ENCODE data around the gene C3orf33.

Gene C3orf33

GRCh38 chr3:155747946-155748290, 58.2 kb downstream of the C3orf33 start:
- Histone ChIP-seq H3K4me1 (ENCODE audit: control insufficient read depth in 1 of 2, insufficient read depth in 2 of 2, low read length in 2 of 2) (no peaks in the 10 kb centered on the region), H3K27me3 (ENCODE audit: low read depth, low read length) (no peaks in the 10 kb centered on the region), H3K27ac (ENCODE audit: low read length) (no peak overlapping the region), H3K9me3 (ENCODE audit: control insufficient read depth in 1 of 2, low read length in 2 of 2) (no peaks in the 10 kb centered on the region), H3K36me3 (ENCODE audit: control insufficient read depth in 1 of 2, insufficient read depth in 2 of 2, low read length in 2 of 2) (no peaks in the 10 kb centered on the region), H3K4me3 (ENCODE audit: low read depth in 1 of 2, low read length in 2 of 2) (no peak overlapping the region)

- Histone ChIP-seq H3K4me3 (ENCODE audit: low read depth in 1 of 2, low read length in 2 of 2) (no peak overlapping the region), H3K36me3 (ENCODE audit: control insufficient read depth in 1 of 2, insufficient read depth in 2 of 2, low read length in 2 of 2) (no peaks in the 10 kb centered on the region), H3K9me3 (ENCODE audit: control insufficient read depth in 1 of 2, low read length in 2 of 2) (no peaks in the 10 kb centered on the region), H3K4me1 (ENCODE audit: control insufficient read depth in 1 of 2, insufficient read depth in 2 of 2, low read length in 2 of 2) (no peaks in the 10 kb centered on the region), H3K27me3 (ENCODE audit: low read depth, low read length) (no peaks in the 10 kb centered on the region), H3K27ac (ENCODE audit: low read length) (no peak overlapping the region)
Measured at GRCh38 chr3:155747286-155747945, 58.7 kb downstream of the C3orf33 start.

- no peaks in the 10 kb centered on the region for H3K9me3 ChIP-seq (ENCODE audit: control insufficient read depth in 1 of 2, low read length in 2 of 2)
- no peak overlapping the region for H3K27ac ChIP-seq (ENCODE audit: low read length)
- no peaks in the 10 kb centered on the region for H3K36me3 ChIP-seq (ENCODE audit: control insufficient read depth in 1 of 2, insufficient read depth in 2 of 2, low read length in 2 of 2)
- H3K27me3 ChIP-seq (ENCODE audit: low read depth, low read length), result no peaks in the 10 kb centered on the region
- H3K4me1 ChIP-seq (ENCODE audit: control insufficient read depth in 1 of 2, insufficient read depth in 2 of 2, low read length in 2 of 2), result no peaks in the 10 kb centered on the region
- H3K4me3 ChIP-seq (ENCODE audit: low read depth in 1 of 2, low read length in 2 of 2), result no peak overlapping the region
Measured at GRCh38 chr3:155746703-155747102, 59.4 kb downstream of the C3orf33 start.

- no peaks in the 10 kb centered on the region for H3K27me3 ChIP-seq (ENCODE audit: low read depth, low read length)
- H3K27ac ChIP-seq (ENCODE audit: low read length), result no peak overlapping the region
- no peaks in the 10 kb centered on the region for H3K36me3 ChIP-seq (ENCODE audit: control insufficient read depth in 1 of 2, insufficient read depth in 2 of 2, low read length in 2 of 2)
- H3K4me1 ChIP-seq (ENCODE audit: control insufficient read depth in 1 of 2, insufficient read depth in 2 of 2, low read length in 2 of 2), result no peaks in the 10 kb centered on the region
- no peaks in the 10 kb centered on the region for H3K9me3 ChIP-seq (ENCODE audit: control insufficient read depth in 1 of 2, low read length in 2 of 2)
- H3K4me3 ChIP-seq (ENCODE audit: low read depth in 1 of 2, low read length in 2 of 2), result no peak overlapping the region
Measured at GRCh38 chr3:155745795-155746550, 60.1 kb downstream of the C3orf33 start.

GRCh38 chr3:155744626-155745324, 61.3 kb downstream of the C3orf33 start, which contains the start of gene PLCH1:
TSS of gene PLCH1 (minus strand) at chr3:155745071. CDS start at chr3:155704224, 40,847 bp downstream.
- Histone ChIP-seq H3K9me3 (ENCODE audit: control insufficient read depth in 1 of 2, low read length in 2 of 2) (no peaks in the 10 kb centered on the region), H3K36me3 (ENCODE audit: control insufficient read depth in 1 of 2, insufficient read depth in 2 of 2, low read length in 2 of 2) (no peaks in the 10 kb centered on the region), H3K4me1 (ENCODE audit: control insufficient read depth in 1 of 2, insufficient read depth in 2 of 2, low read length in 2 of 2) (no peaks in the 10 kb centered on the region), H3K27ac (ENCODE audit: low read length) (peak within 1 kb of the TSS; percentile 67), H3K4me3 (ENCODE audit: low read depth in 1 of 2, low read length in 2 of 2) (peak within 1 kb of the TSS; percentile 70 to 81), H3K27me3 (ENCODE audit: low read depth, low read length) (no peaks in the 10 kb centered on the region)

- Histone ChIP-seq H3K36me3 (ENCODE audit: control insufficient read depth in 1 of 2, insufficient read depth in 2 of 2, low read length in 2 of 2) (no peaks in the 10 kb centered on the region), H3K4me3 (ENCODE audit: low read depth in 1 of 2, low read length in 2 of 2) (peak overlapping the region; percentile 70 to 81), H3K9me3 (ENCODE audit: control insufficient read depth in 1 of 2, low read length in 2 of 2) (no peaks in the 10 kb centered on the region), H3K27ac (ENCODE audit: low read length) (peak overlapping the region; percentile 67), H3K4me1 (ENCODE audit: control insufficient read depth in 1 of 2, insufficient read depth in 2 of 2, low read length in 2 of 2) (no peaks in the 10 kb centered on the region), H3K27me3 (ENCODE audit: low read depth, low read length) (no peaks in the 10 kb centered on the region)
Measured at GRCh38 chr3:155744010-155744625, 62.0 kb downstream of the C3orf33 start.

GRCh38 chr3:155743606-155744005, 62.5 kb downstream of the C3orf33 start:
- Histone ChIP-seq H3K4me3 (ENCODE audit: low read depth in 1 of 2, low read length in 2 of 2) (peak overlapping the region; percentile 70 to 81), H3K27ac (ENCODE audit: low read length) (peak overlapping the region; percentile 67), H3K27me3 (ENCODE audit: low read depth, low read length) (no peaks in the 10 kb centered on the region), H3K9me3 (ENCODE audit: control insufficient read depth in 1 of 2, low read length in 2 of 2) (no peaks in the 10 kb centered on the region), H3K36me3 (ENCODE audit: control insufficient read depth in 1 of 2, insufficient read depth in 2 of 2, low read length in 2 of 2) (no peaks in the 10 kb centered on the region), H3K4me1 (ENCODE audit: control insufficient read depth in 1 of 2, insufficient read depth in 2 of 2, low read length in 2 of 2) (no peaks in the 10 kb centered on the region)

GRCh38 chr3:155742349-155742965, 63.6 kb downstream of the C3orf33 start:
- no peak overlapping the region for H3K27ac ChIP-seq (ENCODE audit: low read length)
- H3K9me3 ChIP-seq (ENCODE audit: control insufficient read depth in 1 of 2, low read length in 2 of 2), result no peaks in the 10 kb centered on the region
- H3K36me3 ChIP-seq (ENCODE audit: control insufficient read depth in 1 of 2, insufficient read depth in 2 of 2, low read length in 2 of 2), result no peaks in the 10 kb centered on the region
- H3K4me3 ChIP-seq (ENCODE audit: low read depth in 1 of 2, low read length in 2 of 2), result no peak overlapping the region
- no peaks in the 10 kb centered on the region for H3K4me1 ChIP-seq (ENCODE audit: control insufficient read depth in 1 of 2, insufficient read depth in 2 of 2, low read length in 2 of 2)
- no peaks in the 10 kb centered on the region for H3K27me3 ChIP-seq (ENCODE audit: low read depth, low read length)

GRCh38 chr3:155741603-155742002, 64.5 kb downstream of the C3orf33 start:
- H3K36me3 ChIP-seq (ENCODE audit: control insufficient read depth in 1 of 2, insufficient read depth in 2 of 2, low read length in 2 of 2), result no peaks in the 10 kb centered on the region
- H3K4me1 ChIP-seq (ENCODE audit: control insufficient read depth in 1 of 2, insufficient read depth in 2 of 2, low read length in 2 of 2), result no peaks in the 10 kb centered on the region
- no peaks in the 10 kb centered on the region for H3K27me3 ChIP-seq (ENCODE audit: low read depth, low read length)
- H3K27ac ChIP-seq (ENCODE audit: low read length), result no peak overlapping the region
- H3K9me3 ChIP-seq (ENCODE audit: control insufficient read depth in 1 of 2, low read length in 2 of 2), result no peaks in the 10 kb centered on the region
- H3K4me3 ChIP-seq (ENCODE audit: low read depth in 1 of 2, low read length in 2 of 2), result no peak overlapping the region

GRCh38 chr3:155741101-155741500, 65.0 kb downstream of the C3orf33 start:
- Histone ChIP-seq H3K27ac (ENCODE audit: low read length) (no peak overlapping the region), H3K36me3 (ENCODE audit: control insufficient read depth in 1 of 2, insufficient read depth in 2 of 2, low read length in 2 of 2) (no peaks in the 10 kb centered on the region), H3K4me3 (ENCODE audit: low read depth in 1 of 2, low read length in 2 of 2) (no peak overlapping the region), H3K27me3 (ENCODE audit: low read depth, low read length) (no peaks in the 10 kb centered on the region), H3K9me3 (ENCODE audit: control insufficient read depth in 1 of 2, low read length in 2 of 2) (no peaks in the 10 kb centered on the region), H3K4me1 (ENCODE audit: control insufficient read depth in 1 of 2, insufficient read depth in 2 of 2, low read length in 2 of 2) (no peaks in the 10 kb centered on the region)

- no peak overlapping the region for H3K27ac ChIP-seq (ENCODE audit: low read length)
- no peaks in the 10 kb centered on the region for H3K36me3 ChIP-seq (ENCODE audit: control insufficient read depth in 1 of 2, insufficient read depth in 2 of 2, low read length in 2 of 2)
- H3K4me3 ChIP-seq (ENCODE audit: low read depth in 1 of 2, low read length in 2 of 2), result no peak overlapping the region
- no peaks in the 10 kb centered on the region for H3K4me1 ChIP-seq (ENCODE audit: control insufficient read depth in 1 of 2, insufficient read depth in 2 of 2, low read length in 2 of 2)
- no peaks in the 10 kb centered on the region for H3K9me3 ChIP-seq (ENCODE audit: control insufficient read depth in 1 of 2, low read length in 2 of 2)
- no peaks in the 10 kb centered on the region for H3K27me3 ChIP-seq (ENCODE audit: low read depth, low read length)
Measured at GRCh38 chr3:155739154-155739553, 66.9 kb downstream of the C3orf33 start.

All from muscle layer of duodenum (tissue), 2 donors.